ENCODE results near the gene COA1.
"Not testable (repeated sequence)": the region's sequence is repeated elsewhere in the genome, so short reads cannot be mapped to it uniquely, and the experiment has no call there.

DNA sequence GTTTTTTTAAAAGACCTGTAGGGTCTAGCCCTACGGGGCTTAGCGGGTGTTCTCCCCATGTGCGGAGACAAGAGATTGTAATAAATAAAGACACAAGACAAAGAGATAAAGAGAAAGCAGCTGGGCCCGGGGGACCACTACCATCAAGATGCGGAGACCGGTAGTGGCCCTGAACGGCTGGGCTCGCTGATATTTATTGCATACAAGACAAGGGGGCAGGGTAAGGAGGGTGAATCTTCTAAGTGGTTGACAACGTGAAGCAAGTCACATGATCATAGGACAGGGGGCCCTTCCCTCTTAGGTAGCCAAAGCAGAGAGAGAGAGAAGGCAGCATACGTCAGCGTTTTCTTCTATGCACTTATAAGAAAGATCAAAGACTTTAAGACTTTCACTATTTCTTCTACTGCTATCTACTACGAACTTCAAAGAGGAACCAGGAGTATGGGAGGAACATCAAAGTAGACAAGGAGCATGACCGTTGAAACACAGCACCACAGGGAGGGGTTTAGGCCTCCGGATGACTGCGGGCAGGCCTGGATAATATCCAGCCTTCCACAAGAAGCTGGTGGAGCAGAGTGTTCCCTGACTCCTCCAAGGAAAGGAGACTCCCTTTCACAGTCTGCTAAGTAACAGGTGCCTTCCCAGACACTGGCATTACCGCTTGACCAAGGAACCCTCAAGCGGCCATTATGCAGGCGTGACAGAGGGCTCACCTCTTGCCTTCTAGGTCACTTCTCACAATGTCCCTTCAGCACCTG is 5.4 kb upstream of the COA1 start:
- TF ChIP-seq, protein P1, sequence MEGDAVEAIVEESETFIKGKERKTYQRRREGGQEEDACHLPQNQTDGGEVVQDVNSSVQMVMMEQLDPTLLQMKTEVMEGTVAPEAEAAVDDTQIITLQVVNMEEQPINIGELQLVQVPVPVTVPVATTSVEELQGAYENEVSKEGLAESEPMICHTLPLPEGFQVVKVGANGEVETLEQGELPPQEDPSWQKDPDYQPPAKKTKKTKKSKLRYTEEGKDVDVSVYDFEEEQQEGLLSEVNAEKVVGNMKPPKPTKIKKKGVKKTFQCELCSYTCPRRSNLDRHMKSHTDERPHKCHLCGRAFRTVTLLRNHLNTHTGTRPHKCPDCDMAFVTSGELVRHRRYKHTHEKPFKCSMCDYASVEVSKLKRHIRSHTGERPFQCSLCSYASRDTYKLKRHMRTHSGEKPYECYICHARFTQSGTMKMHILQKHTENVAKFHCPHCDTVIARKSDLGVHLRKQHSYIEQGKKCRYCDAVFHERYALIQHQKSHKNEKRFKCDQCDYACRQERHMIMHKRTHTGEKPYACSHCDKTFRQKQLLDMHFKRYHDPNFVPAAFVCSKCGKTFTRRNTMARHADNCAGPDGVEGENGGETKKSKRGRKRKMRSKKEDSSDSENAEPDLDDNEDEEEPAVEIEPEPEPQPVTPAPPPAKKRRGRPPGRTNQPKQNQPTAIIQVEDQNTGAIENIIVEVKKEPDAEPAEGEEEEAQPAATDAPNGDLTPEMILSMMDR (conservative IDR thresholded peaks at IDR 0.05; ENCODE audit: low read length): not testable (repeated sequence)
- not testable (repeated sequence) for TF ChIP-seq EZH2phosphoT487 (IDR thresholded peaks at IDR 0.05; ENCODE audit: borderline replicate concordance, low read depth, low read length)
